Measurements from ENCODE around the gene AIFM2.

Gene AIFM2

GRCh38 chr10:70131560-70131937 lies 1.1 kb downstream of the AIFM2 start:
- peak overlapping the region; percentile 63; the same call in 1 of the 2 replicates for H3K4me3 ChIP-seq (ENCODE audit: control insufficient read depth, low read depth, low read length)
- no peak for TF ChIP-seq CTCF (IDR thresholded peaks at IDR 0.05; ENCODE audit: control insufficient read depth, insufficient read depth, low read depth, low read length, missing control alignments)
- DNase-seq (ENCODE audit: low read depth): no peak

GRCh38 chr10:70130878-70131559 lies 1.6 kb downstream of the AIFM2 start:
- H3K4me3 ChIP-seq (ENCODE audit: control insufficient read depth, low read depth, low read length): no peak overlapping the region
- no peak for TF ChIP-seq CTCF (IDR thresholded peaks at IDR 0.05; ENCODE audit: control insufficient read depth, insufficient read depth, low read depth, low read length, missing control alignments)
- DNase-seq (ENCODE audit: low read depth): peak; percentile 58

GRCh38 chr10:70126700-70127395 lies 5.8 kb downstream of the AIFM2 start:
- DNase-seq (ENCODE audit: low read depth): no peak
- no peak overlapping the region for H3K4me3 ChIP-seq (ENCODE audit: control insufficient read depth, low read depth, low read length)
- no peak for TF ChIP-seq CTCF (IDR thresholded peaks at IDR 0.05; ENCODE audit: control insufficient read depth, insufficient read depth, low read depth, low read length, missing control alignments)

- no peak for DNase-seq (ENCODE audit: low read depth)
- no peak for TF ChIP-seq CTCF (IDR thresholded peaks at IDR 0.05; ENCODE audit: control insufficient read depth, insufficient read depth, low read depth, low read length, missing control alignments)
- H3K4me3 ChIP-seq (ENCODE audit: control insufficient read depth, low read depth, low read length): no peak overlapping the region
Observed at GRCh38 chr10:70125918-70126552, 6.6 kb downstream of the AIFM2 start.

- DNase-seq (ENCODE audit: low read depth): no peak
- no peak overlapping the region for H3K4me3 ChIP-seq (ENCODE audit: control insufficient read depth, low read depth, low read length)
- TF ChIP-seq CTCF (IDR thresholded peaks at IDR 0.05; ENCODE audit: control insufficient read depth, insufficient read depth, low read depth, low read length, missing control alignments): no peak
Observed at GRCh38 chr10:70124918-70125317, 7.7 kb downstream of the AIFM2 start.

- DNase-seq (ENCODE audit: low read depth): no peak
- TF ChIP-seq CTCF (IDR thresholded peaks at IDR 0.05; ENCODE audit: control insufficient read depth, insufficient read depth, low read depth, low read length, missing control alignments): no peak
- H3K4me3 ChIP-seq (ENCODE audit: control insufficient read depth, low read depth, low read length): no peak overlapping the region
Observed at GRCh38 chr10:70124415-70124814, 8.2 kb downstream of the AIFM2 start.

All from AG09309 (cell line).